Suprapubic skin (tissue), 4 donors: ENCODE data around the gene DUSP23.

ENCODE experiments used
- CTCF ChIP-seq, 2 donors: fragments of 200-600 bp in 1 of 2; fragments of 450-650 bp in 1 of 2; sonication (generic) in 1 of 2; IDR thresholded peaks; one replicate each; pipeline ENCODE4 v1.5.1; 2016 to 2019; ENCODE audit warnings: antibody characterized with exemption in 2 of 2, mild to moderate bottlenecking in 1 of 2, moderate library complexity in 1 of 2
- EP300 ChIP-seq: sonication (generic); formaldehyde crosslinking; IDR thresholded peaks from one replicate; pipeline ENCODE4 v1.6.1; 2017; ENCODE audit warnings: antibody characterized with exemption
- POLR2A ChIP-seq, 2 donors: fragments of 450-650 bp; IDR thresholded peaks; one replicate each; pipeline ENCODE4 v1.6.1; 2017; ENCODE audit warnings: antibody characterized with exemption in 2 of 2, mild to moderate bottlenecking in 2 of 2, moderate library complexity in 2 of 2
- POLR2AphosphoS5 ChIP-seq, 3 donors: sonication (generic); formaldehyde crosslinking; IDR thresholded peaks; one replicate each; pipeline ENCODE4 v1.6.1; 2017; ENCODE audit warnings: antibody characterized with exemption in 3 of 3

- TF ChIP-seq POLR2A (IDR thresholded peaks at IDR 0.05) (no peak), CTCF (IDR thresholded peaks at IDR 0.05) (no peak), POLR2AphosphoS5 (IDR thresholded peaks at IDR 0.05) (no peak), EP300 (no peak)
Measured at GRCh38 chr1:159746666-159747065, 34.1 kb upstream of the DUSP23 start.
